Fibroblast of the conjunctiva (primary cell): ENCODE measurements around the gene NCAM1.

Experiments
- DNase-seq: peaks from one replicate; pipeline ENCODE4 v3.0.0-alpha.2; 2010; ENCODE audit warnings: low read depth

Gene NCAM1

GRCh38 chr11:112968941-112969713 is 7.9 kb downstream of the NCAM1 start:
- DNase-seq, result no peak

GRCh38 chr11:112971195-112971594 is 10.0 kb downstream of the NCAM1 start:
- DNase-seq, result no peak

GRCh38 chr11:112971827-112972226 is 10.6 kb downstream of the NCAM1 start:
- DNase-seq, result no peak

- DNase-seq, result no peak
Measured at GRCh38 chr11:112972399-112973145, 11.4 kb downstream of the NCAM1 start.

- DNase-seq, result no peak
Measured at GRCh38 chr11:112975051-112975450, 13.8 kb downstream of the NCAM1 start.

- DNase-seq, result no peak
Measured at GRCh38 chr11:112975493-112975892, 14.3 kb downstream of the NCAM1 start.

GRCh38 chr11:112977755-112978154 is 16.5 kb downstream of the NCAM1 start:
- DNase-seq, result peak; percentile 86

GRCh38 chr11:112983887-112984286 is 22.7 kb downstream of the NCAM1 start:
- DNase-seq, result no peak

GRCh38 chr11:112989198-112989597 is 28.0 kb downstream of the NCAM1 start:
- no peak for DNase-seq

GRCh38 chr11:112993808-112994207 is 32.6 kb downstream of the NCAM1 start:
- no peak for DNase-seq

GRCh38 chr11:112995423-112996090 is 34.3 kb downstream of the NCAM1 start:
- no peak for DNase-seq

- no peak for DNase-seq
Measured at GRCh38 chr11:112996994-112997393, 35.8 kb downstream of the NCAM1 start.

- no peak for DNase-seq
Measured at GRCh38 chr11:112997857-112998466, 36.7 kb downstream of the NCAM1 start.

- no peak for DNase-seq
Measured at GRCh38 chr11:112999520-112999919, 38.3 kb downstream of the NCAM1 start.

- DNase-seq, result no peak
Measured at GRCh38 chr11:113001709-113002108, 40.5 kb downstream of the NCAM1 start.

GRCh38 chr11:113006896-113007445 is 45.8 kb downstream of the NCAM1 start:
- DNase-seq, result no peak

GRCh38 chr11:113014262-113015097 is 53.3 kb downstream of the NCAM1 start:
- no peak for DNase-seq

- DNase-seq, result no peak
Measured at GRCh38 chr11:113015098-113015455, 53.9 kb downstream of the NCAM1 start.

GRCh38 chr11:113016905-113017304 is 55.7 kb downstream of the NCAM1 start:
- no peak for DNase-seq

- DNase-seq, result no peak
Measured at GRCh38 chr11:113018913-113019312, 57.7 kb downstream of the NCAM1 start.

GRCh38 chr11:113019711-113020110 is 58.5 kb downstream of the NCAM1 start:
- DNase-seq, result no peak
